SU-DHL-6 (cell line): ENCODE measurements around the gene DACT1.

ENCODE experiments used
- H2AFZ ChIP-seq: fragments of 200-600 bp; sonication (generic); 2 replicates; pipeline ENCODE4 v1.6.1; 2014; ENCODE audit warnings: low read depth, mild to moderate bottlenecking, moderate library complexity, mixed read lengths, antibody characterized with exemption, low read length; ENCODE audit not compliant: severe bottlenecking
- H3F3A ChIP-seq: fragments of 200-600 bp; shearing (Covaris generic); 2 replicates; pipeline ENCODE4 v1.6.0; 2016; ENCODE audit warnings: antibody characterized with exemption, mild to moderate bottlenecking; ENCODE audit not compliant: insufficient read depth
- H3K27ac ChIP-seq: fragments of 200-600 bp; sonication (generic); 2 replicates; pipeline ENCODE4 v1.5.1; 2016; ENCODE audit warnings: low read depth, mild to moderate bottlenecking, low read length, moderate library complexity, mixed read lengths
- H3K27me3 ChIP-seq: fragments of 200-600 bp; sonication (generic), shearing (Covaris generic); 2 replicates; pipeline ENCODE4 v1.6.0; 2014; ENCODE audit warnings: mild to moderate bottlenecking, low read length
- H3K36me3 ChIP-seq: fragments of 200-600 bp; sonication (generic); 2 replicates; pipeline ENCODE4 v1.6.1; 2014; ENCODE audit warnings: mild to moderate bottlenecking, low read length, mixed read lengths
- H3K4me2 ChIP-seq: fragments of 300-600, 200-600 bp; shearing (Covaris generic), sonication (generic); 2 replicates; pipeline ENCODE4 v1.6.0; 2014; ENCODE audit warnings: low read length, low read depth, mild to moderate bottlenecking; ENCODE audit not compliant: poor library complexity, severe bottlenecking
- H3K4me3 ChIP-seq: fragments of 200-600 bp; sonication (generic); 2 replicates; pipeline ENCODE4 v1.5.1; 2014; ENCODE audit warnings: antibody characterized with exemption, low read length, mild to moderate bottlenecking, mixed read lengths; ENCODE audit not compliant: insufficient read depth, poor library complexity, severe bottlenecking
- H3K79me2 ChIP-seq: fragments of 200-600 bp; sonication (generic); 2 replicates; pipeline ENCODE4 v1.6.1; 2014; ENCODE audit warnings: mild to moderate bottlenecking, low read length, moderate library complexity; ENCODE audit not compliant: insufficient read depth
- H3K9ac ChIP-seq: fragments of 200-600 bp; sonication (generic); 2 replicates; pipeline ENCODE4 v1.7.0; 2014; ENCODE audit warnings: mild to moderate bottlenecking, low read length
- H3K9me2 ChIP-seq: fragments of 200-600 bp; sonication (generic); replicated peaks from 2 replicates; pipeline ENCODE4 v1.6.1; 2014; ENCODE audit warnings: low read length; ENCODE audit not compliant: insufficient read depth
- H3K9me3 ChIP-seq: fragments of 200-600 bp; sonication (generic); 2 replicates; pipeline ENCODE4 v1.6.1; 2014; ENCODE audit warnings: low read length, mixed read lengths; ENCODE audit not compliant: insufficient read depth
- H4K20me1 ChIP-seq: fragments of 200-600 bp; sonication (generic); 2 replicates; pipeline ENCODE4 v1.6.1; 2014; ENCODE audit warnings: low read depth, mild to moderate bottlenecking, antibody characterized with exemption, low read length, moderate library complexity, mixed read lengths
- EZH2phosphoT487 ChIP-seq: fragments of 200-600 bp; sonication (generic), shearing (Covaris generic); conservative IDR thresholded peaks from 2 replicates; pipeline ENCODE4 v1.6.1; 2018; ENCODE audit warnings: mild to moderate bottlenecking, antibody characterized with exemption, low read length, moderate library complexity, mixed read lengths
- TF ChIP-seq, protein P1 (sequence below): fragments of 200-600 bp; sonication (generic); IDR thresholded peaks from one replicate; pipeline ENCODE4 v1.5.1; 2017; ENCODE audit warnings: antibody characterized with exemption, mild to moderate bottlenecking, low read length, moderate library complexity; ENCODE audit not compliant: insufficient read depth, poor library complexity, severe bottlenecking

DACT1 gene

DNA sequence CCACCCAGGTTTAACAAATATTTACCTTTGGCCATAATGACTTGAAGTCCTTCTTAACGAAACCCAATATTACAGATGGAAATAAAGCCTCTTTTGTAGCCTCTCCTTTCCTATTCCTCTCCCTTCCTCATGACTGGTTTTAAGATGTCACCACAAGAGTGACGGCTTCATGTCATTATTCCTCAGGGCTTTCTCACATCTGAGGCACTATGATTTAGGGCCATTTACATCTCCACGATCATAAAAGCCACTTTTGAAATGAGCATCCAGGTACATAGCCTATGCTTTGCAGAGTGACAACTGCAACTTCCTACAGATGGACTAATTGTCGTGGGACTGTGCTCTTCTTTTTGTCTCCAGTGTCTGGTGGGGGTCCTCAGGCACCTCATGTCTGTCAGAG lies 32.3 kb upstream of the DACT1 start:
- Histone ChIP-seq H3K9me2 (no peaks in the 10 kb centered on the region), H3K27ac (no peak overlapping the region), H2AFZ (no peak overlapping the region), H3K4me3 (no peak overlapping the region), H3K9me3 (no peaks in the 10 kb centered on the region), H3K27me3 (no peaks in the 10 kb centered on the region), H3F3A (no peaks in the 10 kb centered on the region), H4K20me1 (no peaks in the 10 kb centered on the region), H3K9ac (no peak overlapping the region), H3K36me3 (no peaks in the 10 kb centered on the region), H3K4me2 (no peak overlapping the region), H3K79me2 (no peaks in the 10 kb centered on the region)
- TF ChIP-seq, protein P1, sequence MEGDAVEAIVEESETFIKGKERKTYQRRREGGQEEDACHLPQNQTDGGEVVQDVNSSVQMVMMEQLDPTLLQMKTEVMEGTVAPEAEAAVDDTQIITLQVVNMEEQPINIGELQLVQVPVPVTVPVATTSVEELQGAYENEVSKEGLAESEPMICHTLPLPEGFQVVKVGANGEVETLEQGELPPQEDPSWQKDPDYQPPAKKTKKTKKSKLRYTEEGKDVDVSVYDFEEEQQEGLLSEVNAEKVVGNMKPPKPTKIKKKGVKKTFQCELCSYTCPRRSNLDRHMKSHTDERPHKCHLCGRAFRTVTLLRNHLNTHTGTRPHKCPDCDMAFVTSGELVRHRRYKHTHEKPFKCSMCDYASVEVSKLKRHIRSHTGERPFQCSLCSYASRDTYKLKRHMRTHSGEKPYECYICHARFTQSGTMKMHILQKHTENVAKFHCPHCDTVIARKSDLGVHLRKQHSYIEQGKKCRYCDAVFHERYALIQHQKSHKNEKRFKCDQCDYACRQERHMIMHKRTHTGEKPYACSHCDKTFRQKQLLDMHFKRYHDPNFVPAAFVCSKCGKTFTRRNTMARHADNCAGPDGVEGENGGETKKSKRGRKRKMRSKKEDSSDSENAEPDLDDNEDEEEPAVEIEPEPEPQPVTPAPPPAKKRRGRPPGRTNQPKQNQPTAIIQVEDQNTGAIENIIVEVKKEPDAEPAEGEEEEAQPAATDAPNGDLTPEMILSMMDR = no peak
- no peak for TF ChIP-seq EZH2phosphoT487

DNA sequence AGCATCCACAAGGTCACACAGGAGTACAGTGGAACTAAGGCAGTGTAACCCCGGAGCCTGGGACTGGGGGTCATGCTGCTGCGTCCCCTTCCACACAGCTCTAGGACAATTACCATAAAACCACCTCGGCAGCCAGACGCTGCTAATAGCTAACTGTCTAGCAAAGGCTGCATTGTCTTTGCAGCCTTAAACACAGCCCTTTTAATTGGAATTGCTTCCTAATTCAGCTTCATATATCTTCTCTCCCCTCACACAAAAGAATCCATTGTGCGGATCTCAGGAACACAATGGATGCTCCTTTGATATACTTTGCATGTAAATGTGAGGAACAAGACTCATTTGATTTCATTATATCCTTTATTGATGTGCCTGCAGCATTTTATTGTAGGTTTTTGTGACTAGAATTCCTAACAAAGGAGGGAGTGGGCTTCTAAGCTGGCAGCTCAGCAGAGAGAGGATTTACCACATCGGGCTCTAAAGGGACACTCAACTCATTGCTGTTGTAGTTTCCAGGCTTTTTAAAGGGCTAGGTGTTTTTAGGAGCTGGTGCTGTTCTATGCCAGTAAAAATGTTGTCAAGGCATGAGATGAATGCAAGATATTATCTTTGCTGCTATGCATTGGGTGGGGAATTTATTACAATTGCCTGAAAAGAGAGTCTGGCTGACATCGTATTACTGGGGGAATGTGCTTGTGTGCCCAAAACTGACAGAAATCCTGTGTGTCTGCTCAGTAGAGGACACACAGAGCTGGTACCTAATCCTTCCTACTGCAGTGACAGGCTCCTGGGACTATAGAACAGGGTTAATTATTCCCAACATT lies 30.4 kb upstream of the DACT1 start:
- no peaks in the 10 kb centered on the region for H3K9me3 ChIP-seq
- H3K27ac ChIP-seq = no peak overlapping the region
- no peak overlapping the region for H2AFZ ChIP-seq
- no peak overlapping the region for H3K4me3 ChIP-seq
- no peaks in the 10 kb centered on the region for H4K20me1 ChIP-seq
- no peaks in the 10 kb centered on the region for H3K79me2 ChIP-seq
- H3K27me3 ChIP-seq = no peaks in the 10 kb centered on the region
- H3F3A ChIP-seq = no peaks in the 10 kb centered on the region
- no peak for TF ChIP-seq EZH2phosphoT487
- TF ChIP-seq, protein P1 = no peak
- no peak overlapping the region for H3K9ac ChIP-seq
- H3K4me2 ChIP-seq = no peak overlapping the region
- H3K9me2 ChIP-seq = no peaks in the 10 kb centered on the region
- no peaks in the 10 kb centered on the region for H3K36me3 ChIP-seq

DNA sequence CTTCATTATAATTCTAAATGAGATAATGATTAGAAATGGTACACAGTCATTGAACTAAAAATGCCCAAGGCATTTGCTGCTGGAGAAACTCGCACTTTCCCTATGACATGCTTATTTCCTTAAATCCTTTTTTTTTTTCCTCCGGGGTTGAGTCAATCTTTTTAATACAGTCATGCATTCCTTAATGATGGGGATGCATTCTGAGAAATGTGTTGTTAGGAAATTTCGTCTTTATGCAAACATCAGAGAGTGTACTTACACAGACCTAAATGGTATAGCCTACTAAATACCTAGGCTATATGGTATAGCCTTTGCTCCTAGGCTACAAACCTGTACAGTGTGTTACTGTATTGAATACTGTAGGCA lies 29.8 kb upstream of the DACT1 start:
- Histone ChIP-seq H3K79me2 (no peaks in the 10 kb centered on the region), H3F3A (no peaks in the 10 kb centered on the region), H4K20me1 (no peaks in the 10 kb centered on the region), H3K9me3 (no peaks in the 10 kb centered on the region), H3K27ac (no peak overlapping the region), H2AFZ (no peak overlapping the region), H3K36me3 (no peaks in the 10 kb centered on the region), H3K4me3 (no peak overlapping the region), H3K9ac (no peak overlapping the region), H3K4me2 (no peak overlapping the region), H3K9me2 (no peaks in the 10 kb centered on the region), H3K27me3 (no peaks in the 10 kb centered on the region)
- no peak for TF ChIP-seq EZH2phosphoT487
- TF ChIP-seq, protein P1 = no peak
